MM.1S (cell line): Measurements from ENCODE around the gene MARCO.

Experiments used
- DNase-seq: peaks from one replicate; pipeline ENCODE4 v3.0.0-alpha.2; 2015
- H2AFZ ChIP-seq: fragments of 300-600 bp; sonication (generic); 2 replicates; pipeline ENCODE4 v1.6.0; 2016; ENCODE audit warnings: antibody characterized with exemption, low read length
- H3F3A ChIP-seq: fragments of 300-600 bp; sonication (generic); 2 replicates; pipeline ENCODE4 v1.6.1; 2016; ENCODE audit warnings: mild to moderate bottlenecking, antibody characterized with exemption, low read length, moderate library complexity, mixed read lengths; ENCODE audit not compliant: insufficient read depth
- H3K27ac ChIP-seq: fragments of 300-600 bp; sonication (generic); 2 replicates; pipeline ENCODE4 v1.5.1; 2016; ENCODE audit warnings: mild to moderate bottlenecking, low read length
- H3K27me3 ChIP-seq: fragments of 300-600 bp; sonication (generic); replicated peaks from 2 replicates; pipeline ENCODE4 v1.6.0; 2016; ENCODE audit warnings: low read length; ENCODE audit not compliant: insufficient read depth
- H3K36me3 ChIP-seq: fragments of 300-600 bp; sonication (generic); replicated peaks from 2 replicates; pipeline ENCODE4 v1.6.1; 2016; ENCODE audit warnings: mild to moderate bottlenecking, low read length, mixed read lengths; ENCODE audit not compliant: insufficient read depth
- H3K4me1 ChIP-seq: fragments of 300-600 bp; sonication (generic); 2 replicates; pipeline ENCODE4 v1.6.1; 2016; ENCODE audit warnings: low read length, mixed read lengths
- H3K4me2 ChIP-seq: fragments of 300-600 bp; sonication (generic); 2 replicates; pipeline ENCODE4 v1.6.0; 2016; ENCODE audit warnings: low read depth, low read length
- H3K4me3 ChIP-seq: fragments of 300-600 bp; sonication (generic); 2 replicates; pipeline ENCODE4 v1.5.1; 2016; ENCODE audit warnings: low read length, mixed read lengths
- H3K79me2 ChIP-seq: fragments of 300-600 bp; sonication (generic); 2 replicates; pipeline ENCODE4 v1.6.1; 2016; ENCODE audit warnings: mixed run types, low read length, mixed read lengths
- H3K9ac ChIP-seq: fragments of 300-600 bp; sonication (generic); 2 replicates; pipeline ENCODE4 v1.6.1; 2016; ENCODE audit warnings: low read length, mixed read lengths
- H3K9me2 ChIP-seq: fragments of 300-600 bp; sonication (generic); replicated peaks from 2 replicates; pipeline ENCODE4 v1.6.1; 2016; ENCODE audit warnings: mild to moderate bottlenecking, low read length, mixed read lengths; ENCODE audit not compliant: insufficient read depth
- H3K9me3 ChIP-seq: fragments of 300-600 bp; sonication (generic); replicated peaks from 2 replicates; pipeline ENCODE4 v1.6.1; 2016; ENCODE audit warnings: mild to moderate bottlenecking, low read length, mixed read lengths; ENCODE audit not compliant: insufficient read depth
- H4K20me1 ChIP-seq: fragments of 300-600 bp; sonication (generic); 2 replicates; pipeline ENCODE4 v1.6.1; 2016; ENCODE audit warnings: mild to moderate bottlenecking, low read length, moderate library complexity, mixed read lengths; ENCODE audit not compliant: insufficient read depth
- EZH2 ChIP-seq: fragments of 300-600 bp; sonication (generic); optimal IDR thresholded peaks from 2 replicates; pipeline ENCODE3; 2017; ENCODE audit warnings: low read depth, mild to moderate bottlenecking, antibody characterized with exemption, low read length, mixed read lengths
- EZH2phosphoT487 ChIP-seq: fragments of 300-600 bp; sonication (generic); IDR thresholded peaks from 2 replicates; pipeline ENCODE4 v1.6.1; 2018; ENCODE audit warnings: antibody characterized with exemption, low read length
- TF ChIP-seq, protein P1 (sequence below): fragments of 300-600 bp; sonication (generic); IDR thresholded peaks from 2 replicates; pipeline ENCODE4 v1.5.1; 2016; ENCODE audit warnings: antibody characterized with exemption, low read length, mixed read lengths

Gene MARCO

DNA sequence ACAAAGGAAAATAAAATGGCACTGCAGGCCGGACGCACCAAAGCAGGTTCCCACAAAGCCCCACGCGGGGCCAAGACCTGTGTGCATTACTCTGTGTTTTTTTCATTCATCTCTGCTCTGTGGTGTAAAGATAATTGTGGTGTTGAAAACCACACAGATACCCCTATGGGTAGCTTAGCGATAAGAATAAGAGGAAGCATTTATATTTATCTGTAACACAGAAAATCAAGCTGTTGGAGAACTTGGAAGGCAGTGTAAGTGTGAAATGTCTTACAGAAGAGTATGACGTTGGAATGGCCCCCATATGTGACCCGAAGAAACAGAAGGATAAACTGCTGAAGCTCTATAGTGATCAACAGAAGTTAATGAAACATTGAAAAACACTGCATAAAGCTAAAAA lies 20.3 kb upstream of the MARCO start:
- Histone ChIP-seq H3K9me2 (no peaks in the 10 kb centered on the region), H3F3A (no peaks in the 10 kb centered on the region), H3K4me3 (no peak overlapping the region), H3K27ac (no peak overlapping the region), H4K20me1 (no peaks in the 10 kb centered on the region), H3K4me2 (no peak overlapping the region), H3K27me3 (no peaks in the 10 kb centered on the region), H3K9ac (no peak overlapping the region), H3K4me1 (no peaks in the 10 kb centered on the region), H3K36me3 (no peaks in the 10 kb centered on the region), H3K9me3 (no peaks in the 10 kb centered on the region), H2AFZ (no peak overlapping the region), H3K79me2 (no peaks in the 10 kb centered on the region)
- no peak for TF ChIP-seq EZH2phosphoT487
- TF ChIP-seq EZH2, result no peak
- DNase-seq, result no peak

DNA sequence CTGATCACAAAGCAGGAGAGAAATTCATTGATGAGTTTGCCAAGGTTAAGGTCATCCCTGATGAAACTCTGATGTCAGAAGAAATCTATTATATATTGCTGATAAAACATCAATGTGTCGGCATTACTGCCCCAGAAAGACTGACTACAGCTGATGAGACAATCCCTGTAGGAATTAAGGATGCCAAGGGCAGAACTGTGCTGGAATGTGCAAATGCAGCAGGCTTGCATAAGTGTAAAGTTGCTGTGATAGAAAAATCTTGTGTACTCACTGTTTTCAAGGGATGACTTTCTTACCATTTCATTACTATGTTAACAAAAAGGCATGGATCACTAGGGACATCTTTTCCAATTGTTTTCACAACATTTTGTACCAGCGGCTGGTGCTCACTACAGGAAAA lies 19.7 kb upstream of the MARCO start:
- no peaks in the 10 kb centered on the region for H3K36me3 ChIP-seq
- H3K4me3 ChIP-seq, result no peak overlapping the region
- H3F3A ChIP-seq, result no peaks in the 10 kb centered on the region
- H3K4me2 ChIP-seq, result no peak overlapping the region
- no peak overlapping the region for H2AFZ ChIP-seq
- H4K20me1 ChIP-seq, result no peaks in the 10 kb centered on the region
- no peak for DNase-seq
- H3K27ac ChIP-seq, result no peak overlapping the region
- H3K9ac ChIP-seq, result no peak overlapping the region
- no peaks in the 10 kb centered on the region for H3K9me3 ChIP-seq
- TF ChIP-seq, protein P1, sequence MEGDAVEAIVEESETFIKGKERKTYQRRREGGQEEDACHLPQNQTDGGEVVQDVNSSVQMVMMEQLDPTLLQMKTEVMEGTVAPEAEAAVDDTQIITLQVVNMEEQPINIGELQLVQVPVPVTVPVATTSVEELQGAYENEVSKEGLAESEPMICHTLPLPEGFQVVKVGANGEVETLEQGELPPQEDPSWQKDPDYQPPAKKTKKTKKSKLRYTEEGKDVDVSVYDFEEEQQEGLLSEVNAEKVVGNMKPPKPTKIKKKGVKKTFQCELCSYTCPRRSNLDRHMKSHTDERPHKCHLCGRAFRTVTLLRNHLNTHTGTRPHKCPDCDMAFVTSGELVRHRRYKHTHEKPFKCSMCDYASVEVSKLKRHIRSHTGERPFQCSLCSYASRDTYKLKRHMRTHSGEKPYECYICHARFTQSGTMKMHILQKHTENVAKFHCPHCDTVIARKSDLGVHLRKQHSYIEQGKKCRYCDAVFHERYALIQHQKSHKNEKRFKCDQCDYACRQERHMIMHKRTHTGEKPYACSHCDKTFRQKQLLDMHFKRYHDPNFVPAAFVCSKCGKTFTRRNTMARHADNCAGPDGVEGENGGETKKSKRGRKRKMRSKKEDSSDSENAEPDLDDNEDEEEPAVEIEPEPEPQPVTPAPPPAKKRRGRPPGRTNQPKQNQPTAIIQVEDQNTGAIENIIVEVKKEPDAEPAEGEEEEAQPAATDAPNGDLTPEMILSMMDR, result no peak
- no peak for TF ChIP-seq EZH2
- TF ChIP-seq EZH2phosphoT487, result no peak
- no peaks in the 10 kb centered on the region for H3K9me2 ChIP-seq
- no peaks in the 10 kb centered on the region for H3K79me2 ChIP-seq
- H3K27me3 ChIP-seq, result no peaks in the 10 kb centered on the region
- H3K4me1 ChIP-seq, result no peaks in the 10 kb centered on the region

DNA sequence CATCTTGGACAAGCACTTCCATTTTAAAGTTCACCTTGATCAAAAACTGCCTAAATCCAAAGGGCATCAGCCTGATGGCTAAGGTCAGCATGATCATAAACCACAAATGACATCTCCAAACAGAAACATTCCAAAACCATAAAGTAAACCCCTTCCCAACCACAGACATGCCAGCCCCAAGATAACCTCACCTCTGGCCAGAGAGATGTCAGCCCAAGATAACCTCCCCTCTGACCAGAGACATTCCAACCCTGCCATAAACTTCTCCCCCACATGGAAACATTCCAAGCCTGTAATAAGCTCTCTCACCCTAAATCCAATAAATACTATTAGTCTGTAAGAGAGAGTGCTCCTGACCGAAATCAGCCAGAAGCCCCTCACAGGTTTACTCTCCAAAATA lies 18.6 kb upstream of the MARCO start:
- no peaks in the 10 kb centered on the region for H3K9me3 ChIP-seq
- H3K27me3 ChIP-seq, result no peaks in the 10 kb centered on the region
- no peaks in the 10 kb centered on the region for H3K9me2 ChIP-seq
- no peak for DNase-seq
- no peaks in the 10 kb centered on the region for H3K4me1 ChIP-seq
- no peak overlapping the region for H3K9ac ChIP-seq
- H3K4me2 ChIP-seq, result no peak overlapping the region
- no peaks in the 10 kb centered on the region for H4K20me1 ChIP-seq
- TF ChIP-seq, protein P1, result no peak
- TF ChIP-seq EZH2 (no peak), EZH2phosphoT487 (no peak)
- H3K27ac ChIP-seq, result no peak overlapping the region
- no peak overlapping the region for H3K4me3 ChIP-seq
- H3F3A ChIP-seq, result no peaks in the 10 kb centered on the region
- H3K36me3 ChIP-seq, result no peaks in the 10 kb centered on the region
- no peaks in the 10 kb centered on the region for H3K79me2 ChIP-seq
- no peak overlapping the region for H2AFZ ChIP-seq

DNA sequence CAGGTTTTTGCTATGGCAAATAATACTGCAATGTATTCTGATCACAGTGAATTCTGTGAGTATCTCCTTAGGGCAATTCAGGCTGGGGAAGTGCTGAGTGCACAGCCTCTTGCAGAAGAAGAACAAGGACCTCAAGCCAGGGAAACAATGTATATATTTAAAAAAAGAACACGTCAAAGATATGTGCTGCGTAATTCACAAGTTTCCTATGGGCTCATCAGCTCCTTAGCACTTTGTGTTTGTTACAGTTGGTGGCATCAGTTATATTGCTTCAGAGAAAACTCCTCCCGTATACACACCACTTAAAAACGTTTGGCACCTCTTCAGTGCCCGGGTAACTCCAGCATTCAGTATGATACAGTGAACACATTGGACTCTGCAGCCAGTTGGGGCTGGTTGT lies 16.5 kb upstream of the MARCO start:
- Histone ChIP-seq H2AFZ (no peak overlapping the region), H3K4me1 (no peaks in the 10 kb centered on the region), H3K4me2 (no peak overlapping the region), H3K36me3 (no peaks in the 10 kb centered on the region), H3K27ac (no peak overlapping the region), H3K4me3 (no peak overlapping the region), H3F3A (no peaks in the 10 kb centered on the region), H3K9me2 (no peaks in the 10 kb centered on the region), H3K9me3 (no peaks in the 10 kb centered on the region), H4K20me1 (no peaks in the 10 kb centered on the region), H3K79me2 (no peaks in the 10 kb centered on the region), H3K9ac (no peak overlapping the region), H3K27me3 (no peaks in the 10 kb centered on the region)
- TF ChIP-seq EZH2phosphoT487, result no peak
- TF ChIP-seq, protein P1, result no peak
- TF ChIP-seq EZH2, result no peak
- DNase-seq, result no peak
